NCI-H510A treated with DMSO at 0.1 percent for 48 hours (cell line): ENCODE results near the gene MUTYH.
"Not testable (repeated sequence)": the region's sequence is repeated elsewhere in the genome, so short reads cannot be mapped to it uniquely, and the experiment has no call there.

ENCODE experiments used
- DNase-seq: peaks from one replicate; lab custom pipeline; 2025; lab: John Stamatoyannopoulos, UW

Gene MUTYH

DNA sequence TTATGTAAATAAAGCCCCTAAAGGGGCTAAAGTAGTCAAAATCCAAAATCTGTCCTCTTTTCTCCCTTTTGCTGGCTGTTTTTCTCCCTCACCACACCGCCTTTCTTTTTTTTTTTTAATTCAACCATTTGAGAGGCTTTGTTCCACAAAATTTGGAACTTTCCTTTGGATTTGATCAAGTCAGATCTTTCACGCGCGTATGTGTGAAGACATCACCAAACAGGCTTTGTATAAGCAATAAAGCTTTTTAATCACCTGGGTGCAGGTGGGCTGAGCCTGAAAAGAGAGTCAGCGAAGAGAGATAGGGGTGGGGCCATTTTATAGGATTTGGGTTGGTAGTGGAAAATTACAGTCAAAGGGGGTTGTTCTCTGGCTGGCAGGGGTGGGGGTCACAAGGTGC lies 18.8 kb downstream of the MUTYH start:
- no peak for DNase-seq

DNA sequence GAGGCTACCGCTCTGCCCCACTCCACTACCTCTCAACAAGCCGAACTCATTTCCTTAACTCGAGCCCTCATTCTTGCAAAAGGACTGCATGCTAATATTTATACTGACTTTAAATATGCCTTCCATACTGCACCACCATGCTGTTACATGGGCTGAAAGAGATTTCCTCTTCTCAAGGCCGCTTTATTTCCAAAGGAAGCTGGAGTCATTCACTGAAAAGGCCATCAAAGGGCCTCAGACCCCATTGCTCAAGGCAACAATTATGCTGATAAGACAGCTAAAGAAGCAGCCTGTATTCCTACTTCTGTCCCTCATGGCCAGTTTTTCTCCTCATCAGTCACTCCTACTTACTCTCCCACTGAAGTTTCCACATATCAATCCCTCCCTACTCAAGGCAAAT lies 20.5 kb downstream of the MUTYH start:
- no peak for DNase-seq

DNA sequence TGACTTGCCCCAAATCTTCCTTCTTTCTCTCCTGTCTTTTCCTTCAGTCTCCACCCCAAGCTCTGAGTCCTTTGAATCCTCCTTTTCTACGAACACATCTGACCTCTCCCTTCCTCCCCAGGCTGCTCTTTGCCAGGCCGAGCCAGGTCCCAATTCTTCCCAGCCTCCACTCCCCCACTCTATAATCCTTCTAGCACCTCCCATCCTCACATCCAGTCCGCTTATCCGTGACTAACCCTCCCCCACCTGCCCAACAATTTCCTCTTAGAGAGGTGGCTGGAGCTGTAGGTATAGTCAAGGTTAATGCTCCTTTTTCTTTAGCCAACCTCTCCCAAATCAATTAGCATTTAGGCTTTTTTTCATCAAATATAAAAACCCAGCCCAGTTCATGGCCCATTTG lies 23.1 kb downstream of the MUTYH start:
- no peak for DNase-seq

DNA sequence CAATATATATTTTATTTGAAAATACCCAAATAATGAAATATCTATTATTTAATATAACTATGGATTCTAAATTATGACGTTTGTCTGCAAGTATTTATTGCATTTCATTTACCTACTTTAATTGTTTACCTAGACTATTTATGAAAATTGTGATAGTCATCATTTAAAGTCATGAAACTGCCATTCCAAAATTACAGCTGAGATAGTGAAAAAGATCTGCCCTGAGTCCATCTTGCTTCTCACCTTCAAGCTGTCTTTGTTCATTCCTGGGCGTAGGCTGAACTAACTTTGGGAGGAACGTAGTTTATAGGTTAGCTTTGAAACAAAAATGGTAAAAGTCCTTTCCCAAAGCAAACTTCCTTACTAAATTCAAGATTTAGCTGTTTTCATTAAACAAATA lies 26.0 kb downstream of the MUTYH start:
- no peak for DNase-seq

DNA sequence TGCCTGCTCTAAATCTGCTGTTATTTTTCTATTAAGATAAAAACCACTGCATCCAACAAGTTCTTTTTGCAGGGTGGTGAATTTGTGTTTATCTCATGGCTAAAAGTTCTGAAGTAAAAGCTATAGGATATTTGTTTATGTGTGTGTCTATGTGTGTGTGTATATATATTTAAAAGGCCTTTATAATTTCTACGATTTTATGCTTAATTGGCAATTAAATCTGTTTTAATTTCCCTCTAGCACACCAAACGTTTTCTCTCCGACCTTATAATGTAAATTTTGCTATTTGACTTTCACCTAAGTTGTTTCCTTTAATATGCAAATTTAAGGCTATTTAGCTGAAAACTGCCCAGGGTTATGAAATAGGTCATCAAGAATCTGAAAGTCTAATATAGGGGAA lies 33.3 kb downstream of the MUTYH start:
- no peak for DNase-seq

DNA sequence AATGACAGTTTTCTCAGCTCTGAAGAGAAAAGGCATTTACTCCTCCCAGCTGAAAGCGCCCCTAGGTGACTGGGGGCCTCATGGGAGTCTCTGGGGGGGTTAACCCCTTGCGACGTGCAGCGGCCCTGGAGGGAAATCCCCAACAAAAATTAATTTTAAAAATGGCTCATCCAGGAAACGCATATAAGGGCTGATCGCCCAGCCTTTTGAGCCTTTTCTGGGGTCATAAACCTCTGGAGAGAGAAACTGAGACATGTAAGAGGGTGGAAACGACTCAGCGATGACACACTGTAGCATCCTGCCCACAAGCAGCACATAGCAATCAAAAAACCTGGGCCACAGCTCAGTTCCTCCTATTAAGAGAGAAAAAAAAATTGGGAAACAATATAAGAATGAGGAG lies 33.9 kb downstream of the MUTYH start:
- DNase-seq = no peak

DNA sequence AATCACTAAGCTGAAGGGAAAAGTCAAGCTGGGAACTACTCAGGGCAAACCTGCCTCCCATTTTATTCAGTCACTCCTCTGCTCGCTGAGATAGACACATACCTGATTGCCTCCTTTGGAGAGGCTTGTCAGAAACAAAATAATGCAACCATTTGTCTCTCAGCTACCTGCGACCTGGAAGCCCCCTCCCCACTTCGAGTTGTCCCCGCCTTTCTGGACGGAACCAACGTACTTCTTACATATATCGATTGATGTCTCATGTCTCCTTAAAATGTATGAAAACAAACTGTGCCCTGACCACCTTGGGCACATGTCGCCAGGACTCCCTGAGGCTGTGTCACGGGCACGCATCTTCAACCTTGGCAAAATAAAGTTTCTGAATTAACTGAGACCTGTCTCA lies 35.0 kb downstream of the MUTYH start:
- DNase-seq = no peak

DNA sequence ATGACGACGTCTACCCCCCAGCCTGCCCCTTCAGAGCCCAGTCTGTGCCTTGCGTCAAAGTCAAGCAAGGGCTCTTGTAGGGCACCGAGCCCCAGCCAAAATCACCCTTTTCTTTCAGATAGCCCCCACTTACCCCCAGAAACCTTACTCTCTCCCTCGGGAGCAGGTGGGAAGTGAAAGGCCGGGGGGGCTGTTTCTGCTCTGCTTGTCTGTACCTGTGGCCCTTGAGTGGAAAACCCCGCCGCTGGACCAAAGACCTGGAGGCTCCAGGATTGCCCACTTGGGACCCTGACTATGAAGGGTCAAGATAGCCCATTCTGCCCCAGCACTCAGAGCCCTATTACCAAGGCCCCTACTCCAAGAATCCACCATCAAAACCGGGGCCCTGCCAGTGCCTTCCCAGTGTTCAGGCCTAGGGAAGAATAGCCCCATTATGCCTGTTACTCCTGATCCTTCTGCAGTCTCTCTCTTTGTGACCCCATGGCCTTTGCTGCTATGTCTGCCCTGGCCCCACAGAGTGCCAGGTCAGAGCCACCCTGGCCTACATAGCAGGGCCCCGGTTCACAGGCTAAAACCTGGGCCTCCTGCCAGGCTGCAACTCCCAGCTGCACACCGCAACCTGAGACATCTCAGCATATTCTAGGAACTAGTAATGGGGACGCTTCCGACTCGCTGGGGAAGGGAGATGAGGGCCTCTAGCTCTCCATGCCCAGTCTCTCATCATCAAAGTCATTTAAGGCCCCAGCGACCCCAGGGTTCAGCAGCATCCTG lies 35.7 kb downstream of the MUTYH start:
- DNase-seq = peak; percentile 27

DNA sequence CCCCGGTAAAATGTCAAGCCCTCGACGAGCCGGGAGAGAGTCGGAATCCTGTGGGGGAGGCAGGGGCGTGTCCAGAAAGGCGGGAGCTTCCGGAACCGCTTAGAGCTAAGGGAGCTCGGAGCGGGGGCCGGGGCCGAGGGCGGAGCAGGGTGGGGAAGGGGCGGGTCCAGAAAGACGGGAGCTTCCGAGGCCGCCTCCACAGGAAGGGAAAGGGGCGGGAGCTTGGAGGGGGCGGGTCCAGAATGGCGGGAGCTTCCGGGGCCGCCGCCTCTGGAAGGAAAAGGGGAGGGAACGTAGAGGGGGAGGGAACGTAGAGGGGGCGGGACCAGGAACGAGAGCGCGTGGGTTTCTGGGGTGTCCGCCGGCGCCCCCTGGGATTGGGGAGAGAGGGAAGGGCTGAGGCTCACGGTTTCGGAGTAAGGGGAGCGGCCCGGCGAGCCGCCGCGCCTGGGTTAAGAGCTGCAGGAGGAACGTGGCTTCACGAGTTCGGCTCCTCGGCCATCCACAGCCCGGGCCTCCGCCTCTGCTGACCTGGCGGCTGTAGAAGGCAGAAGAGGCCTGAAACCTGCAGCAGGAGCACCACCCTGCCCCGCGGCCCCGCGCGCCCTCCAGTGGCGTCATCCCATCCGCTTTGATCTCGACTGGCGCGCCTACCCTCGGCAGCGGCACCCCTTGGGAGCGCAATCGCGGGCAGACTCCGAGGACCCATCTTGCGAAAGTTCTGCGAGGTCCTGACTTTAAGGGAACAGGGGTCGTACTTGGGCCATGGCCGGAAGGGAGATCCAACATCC lies 36.5 kb downstream of the MUTYH start:
- DNase-seq = peak; percentile 91

DNA sequence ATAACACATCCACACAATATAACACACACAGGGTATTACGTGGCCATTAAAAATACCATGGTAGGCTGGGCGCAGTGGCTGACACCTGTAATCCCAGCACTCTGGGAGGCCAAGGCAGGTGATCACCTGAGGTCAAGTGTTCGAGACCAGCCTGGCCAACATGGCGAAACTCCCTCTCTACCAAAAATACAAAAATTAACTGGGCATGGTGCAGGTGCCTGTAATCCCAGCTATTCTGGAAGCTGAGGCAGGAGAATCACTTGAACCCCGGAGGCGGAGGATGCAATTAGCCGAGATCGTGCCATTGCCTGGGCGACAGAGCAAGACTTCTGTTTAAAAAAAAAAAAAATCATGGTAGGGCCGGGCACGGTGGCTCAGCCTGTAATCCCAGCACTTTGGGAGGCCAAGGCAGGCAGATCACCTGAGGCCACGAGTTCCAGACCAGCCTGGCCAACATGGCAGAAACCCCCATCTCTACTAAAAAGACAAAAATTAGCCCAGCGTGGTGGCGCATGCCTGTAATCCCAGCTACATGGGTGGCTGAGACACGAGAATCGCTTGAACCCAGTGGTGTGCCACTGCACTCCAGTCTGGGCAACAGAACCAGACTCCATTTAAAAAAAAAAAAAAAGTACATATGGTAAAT lies 37.6 kb downstream of the MUTYH start:
- no peak for DNase-seq

DNA sequence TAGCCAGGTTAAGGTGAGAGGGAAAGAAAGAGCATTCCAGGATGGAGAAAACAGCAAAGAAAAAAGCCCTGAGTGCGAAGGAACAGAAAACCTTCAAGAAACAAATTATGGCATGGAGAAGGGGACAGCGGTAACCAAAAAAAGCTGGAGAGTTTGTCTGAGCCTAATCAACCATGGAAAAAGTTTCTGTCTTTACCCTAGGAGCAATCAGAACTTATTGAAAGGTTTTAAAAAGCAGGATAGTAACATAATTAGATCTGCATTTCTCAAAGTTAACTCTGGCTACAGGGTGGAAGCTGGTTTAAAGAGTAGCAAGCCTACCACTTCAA lies 39.6 kb downstream of the MUTYH start:
- DNase-seq = no peak

DNA sequence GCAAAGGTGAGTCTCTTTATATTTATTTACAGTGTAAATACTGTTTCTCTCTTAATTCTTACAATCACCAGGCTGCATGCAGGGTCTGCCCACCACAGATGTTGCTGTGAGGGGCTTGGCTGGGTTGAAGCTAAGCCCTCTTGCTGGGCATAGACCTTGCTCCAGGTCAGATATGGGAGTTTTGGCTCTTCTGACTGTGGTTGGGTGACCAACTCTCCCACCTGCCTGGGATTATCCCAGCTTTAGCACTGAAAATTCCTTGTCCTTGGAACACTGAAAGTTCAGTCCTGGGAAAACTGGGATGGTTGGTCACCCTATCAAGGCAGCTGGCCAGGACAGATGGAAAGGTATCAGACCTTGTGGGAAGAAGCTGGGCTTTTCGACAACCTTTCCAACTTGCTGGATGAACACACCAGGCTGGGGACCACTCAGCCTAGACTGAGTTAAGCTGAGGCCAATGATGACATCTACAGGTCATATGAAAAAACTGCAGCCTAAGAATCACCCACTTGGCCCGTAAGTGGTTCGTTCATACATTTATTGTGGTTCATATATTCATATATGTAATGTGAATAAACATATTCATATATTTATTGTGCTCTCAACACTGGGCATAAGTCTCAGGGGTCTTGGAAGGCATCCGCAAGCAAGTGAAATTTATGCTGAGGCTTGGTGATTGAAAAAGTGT lies 40.1 kb downstream of the MUTYH start:
- DNase-seq = peak; percentile 83

DNA sequence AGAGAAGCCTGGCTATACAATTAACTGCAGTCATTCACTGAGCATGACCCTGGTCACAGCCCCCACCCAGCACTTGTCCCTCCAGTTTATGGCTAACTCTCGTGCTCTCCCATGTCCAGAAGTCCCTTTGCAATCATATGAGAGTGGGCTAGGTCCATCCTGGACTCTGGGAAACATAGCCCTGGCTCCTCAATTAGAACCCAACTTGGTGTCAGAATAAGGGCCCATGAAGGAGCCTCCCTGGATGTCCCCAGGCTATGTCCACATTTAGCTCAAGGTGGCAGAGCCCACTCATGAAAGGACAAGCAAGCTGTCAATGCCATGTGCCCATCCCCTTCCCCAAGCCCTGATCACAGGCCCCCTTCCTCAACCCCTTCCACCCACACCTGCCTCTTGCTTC lies 40.9 kb downstream of the MUTYH start:
- DNase-seq = no peak

DNA sequence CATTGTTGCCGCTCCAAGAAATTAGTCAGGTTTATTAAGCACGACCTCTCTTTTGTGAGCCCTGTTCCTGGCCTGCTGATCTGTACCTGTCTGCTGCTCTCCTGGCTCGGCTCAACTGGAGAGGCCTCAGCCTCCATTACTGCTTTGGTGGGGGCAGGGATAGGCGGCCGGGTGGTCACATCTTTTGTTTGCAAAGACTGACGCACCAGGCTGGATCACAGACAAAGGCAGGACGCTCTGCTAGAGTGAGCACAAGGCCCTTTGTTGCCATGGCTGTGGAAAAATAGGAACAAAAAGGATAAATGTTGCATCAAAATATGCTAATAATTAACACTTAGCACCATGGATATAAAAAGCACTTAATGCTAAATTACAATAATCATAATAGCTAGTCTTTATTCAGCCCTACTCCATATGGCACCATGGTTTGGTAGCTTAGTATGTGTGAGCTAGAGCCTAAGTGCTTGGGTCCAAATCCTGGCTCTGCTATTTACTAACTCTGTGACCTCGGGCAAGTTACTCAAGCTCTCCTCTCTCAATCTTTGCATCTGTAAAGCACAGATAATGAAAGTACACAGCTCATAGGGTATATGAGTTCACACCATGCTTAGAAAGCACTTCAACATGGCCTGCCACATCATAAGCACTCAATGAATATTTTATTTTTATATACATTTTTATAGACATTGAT lies 42.4 kb downstream of the MUTYH start:
- no peak for DNase-seq

DNA sequence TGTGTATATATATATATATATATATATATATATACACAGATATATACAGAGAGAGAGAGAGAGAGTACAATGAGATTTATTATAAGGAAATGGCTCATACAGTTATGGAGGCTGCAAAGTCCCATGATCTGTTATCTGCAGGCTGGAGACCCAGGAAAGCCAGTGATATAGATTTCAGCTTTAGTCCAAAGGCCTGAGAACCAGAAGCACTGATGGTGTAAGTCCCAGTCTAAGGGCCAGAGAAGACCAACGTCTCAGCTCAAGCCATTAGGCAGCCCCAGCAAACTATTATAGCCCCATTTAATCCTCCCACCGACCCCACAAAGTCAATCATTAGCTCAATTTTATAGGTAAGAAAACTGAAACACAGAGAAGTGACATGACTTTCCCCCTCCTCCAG lies 48.5 kb downstream of the MUTYH start:
- DNase-seq = no peak

DNA sequence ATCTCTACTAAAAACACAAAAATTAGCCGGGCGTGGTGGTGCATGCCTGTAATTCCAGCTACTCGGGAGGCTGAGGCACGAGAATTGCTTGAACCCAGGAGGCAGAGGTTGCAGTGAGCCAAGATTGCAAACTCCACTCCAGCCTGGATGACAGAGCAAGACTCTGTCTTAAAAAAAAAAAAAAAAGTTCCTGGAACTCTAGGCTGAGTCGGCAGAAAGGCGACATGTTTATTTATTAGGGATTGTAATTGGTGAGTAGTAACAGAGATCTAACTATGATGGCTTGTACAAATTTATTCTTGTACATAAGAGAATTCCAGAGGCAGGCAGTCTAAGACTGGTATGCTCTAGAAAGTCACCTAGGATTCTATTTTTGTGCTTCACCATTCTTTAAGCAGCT lies 49.2 kb downstream of the MUTYH start:
- DNase-seq = not testable (repeated sequence)

DNA sequence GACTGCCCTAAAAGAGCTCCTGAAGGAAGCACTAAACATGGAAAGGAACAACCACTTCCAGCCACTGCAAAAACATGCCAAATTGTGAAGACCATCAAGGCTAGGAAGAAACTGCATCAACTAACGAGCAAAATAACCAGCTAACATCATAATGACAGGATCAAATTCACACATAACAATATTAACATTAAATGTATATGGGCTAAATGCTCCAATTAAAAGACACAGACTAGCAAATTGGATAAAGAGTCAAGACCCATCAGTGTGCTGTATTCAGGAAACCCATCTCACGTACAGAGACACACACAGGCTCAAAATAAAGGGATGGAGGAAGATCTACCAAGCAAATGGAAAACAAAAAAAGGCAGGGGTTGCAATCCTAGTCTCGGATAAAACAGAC lies 53.7 kb downstream of the MUTYH start:
- not testable (repeated sequence) for DNase-seq

DNA sequence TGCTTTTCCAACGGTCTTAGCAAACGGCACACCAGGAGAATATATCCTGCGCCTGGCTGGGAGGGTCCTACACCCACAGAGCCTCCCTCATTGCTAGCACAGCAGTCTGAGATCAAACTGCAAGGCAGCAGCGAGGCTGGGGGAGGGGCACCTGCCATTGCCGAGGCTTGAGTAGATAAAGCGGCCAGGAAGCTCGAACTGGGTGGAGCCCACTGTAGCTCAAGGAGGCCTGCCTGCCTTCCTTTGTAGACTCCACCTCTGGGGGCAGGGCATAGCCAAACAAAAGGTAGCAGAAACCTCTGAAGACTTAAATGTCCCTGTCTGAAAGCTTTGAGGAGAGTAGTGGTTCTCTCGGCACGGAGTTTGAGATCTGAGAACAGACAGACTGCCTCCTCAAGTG lies 55.4 kb downstream of the MUTYH start:
- DNase-seq = not testable (repeated sequence)

DNA sequence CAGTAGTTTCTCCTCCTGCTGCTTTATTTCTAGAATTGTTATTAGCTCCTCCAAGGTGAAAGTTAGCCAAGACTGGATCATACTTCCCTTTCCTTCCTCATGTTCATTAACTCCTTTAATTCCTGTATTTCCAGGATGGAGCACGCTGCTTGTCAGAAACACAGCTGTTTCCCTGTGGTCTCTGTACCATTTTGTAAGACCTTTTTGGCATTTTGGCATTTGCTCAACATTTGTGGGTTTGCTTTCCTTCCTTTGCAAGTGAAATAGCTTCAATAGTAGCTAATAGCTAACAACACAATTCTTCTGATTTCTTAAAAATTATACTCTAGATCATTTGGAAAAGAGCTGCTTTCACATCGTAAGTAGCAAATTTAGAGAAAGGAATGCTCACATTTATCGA lies 57.9 kb downstream of the MUTYH start:
- DNase-seq = no peak
